Progenitor cell of endocrine pancreas (in vitro differentiated cells): ENCODE data around the gene ROR2. TPM values are rescaled to one million over a fixed set of nuclear protein-coding genes. Genes with fewer than 3 reads are reported as not detected.

Experiments used
- DNase-seq: peaks from one replicate; pipeline ENCODE4 v3.0.0; 2021; ENCODE audit warnings: low spot score; ENCODE audit not compliant: unreplicated experiment
- H3K27ac Mint-ChIP-seq: 2 replicates; pipeline ENCODE4 v1.8.0; 2021; ENCODE audit warnings: mild to moderate bottlenecking, moderate library complexity, mixed read lengths
- H3K27me3 Mint-ChIP-seq: 2 replicates; pipeline ENCODE4 v1.8.0; 2021; ENCODE audit warnings: mixed read lengths
- H3K36me3 Mint-ChIP-seq: 2 replicates; pipeline ENCODE4 v1.8.0; 2022; ENCODE audit warnings: mixed read lengths; ENCODE audit not compliant: insufficient read depth
- H3K4me1 Mint-ChIP-seq: 2 replicates; pipeline ENCODE4 v1.8.0; 2021; ENCODE audit warnings: low read depth, mixed read lengths
- H3K4me3 Mint-ChIP-seq: 2 replicates; pipeline ENCODE4 v1.8.0; 2021; ENCODE audit warnings: low read depth, mild to moderate bottlenecking, moderate library complexity, mixed read lengths
- H3K9me3 Mint-ChIP-seq: 2 replicates; pipeline ENCODE4 v1.8.0; 2021; ENCODE audit warnings: low read depth, mixed read lengths
- CTCF ChIP-seq: fragments of 200-600 bp; sonication (generic); IDR thresholded peaks from one replicate; pipeline ENCODE4 v1.5.0; 2021; ENCODE audit warnings: antibody characterized with exemption, mild to moderate bottlenecking; ENCODE audit not compliant: unreplicated experiment
- total RNA-seq: library from RNA; stranded (reverse); gene quantifications from 2 replicates; pipeline ENCODE4 v1.2.1, GENCODE V29; 2021

ROR2 gene
- total RNA-seq, 1 donor from 2014 or later = 23.6 TPM

- Mint-ChIP-seq H3K4me1 (peaks cover 13% of the 10 kb centered on the region), H3K27me3 (peaks cover 36% of the 10 kb centered on the region), H3K27ac (peak overlapping the region; percentile 53), H3K36me3 (no peaks in the 10 kb centered on the region), H3K4me3 (no peak overlapping the region), H3K9me3 (peaks cover 3% of the 10 kb centered on the region)
- no peak for TF ChIP-seq CTCF
- DNase-seq = no peak
These were observed 295.5 kb downstream of the ROR2 start for GRCh38 chr9:91654527-91654926.

GRCh38 chr9:91647371-91647770 is 302.7 kb downstream of the ROR2 start:
- H3K27me3 Mint-ChIP-seq = peaks cover 23% of the 10 kb centered on the region
- no peaks in the 10 kb centered on the region for H3K36me3 Mint-ChIP-seq
- no peak overlapping the region for H3K27ac Mint-ChIP-seq
- no peaks in the 10 kb centered on the region for H3K4me1 Mint-ChIP-seq
- H3K9me3 Mint-ChIP-seq = no peaks in the 10 kb centered on the region
- DNase-seq = no peak
- no peak overlapping the region for H3K4me3 Mint-ChIP-seq
- no peak for TF ChIP-seq CTCF

- TF ChIP-seq CTCF = no peak
- no peak for DNase-seq
- peaks cover 22% of the 10 kb centered on the region for H3K27me3 Mint-ChIP-seq
- no peak overlapping the region for H3K4me3 Mint-ChIP-seq
- no peaks in the 10 kb centered on the region for H3K4me1 Mint-ChIP-seq
- no peaks in the 10 kb centered on the region for H3K9me3 Mint-ChIP-seq
- no peak overlapping the region for H3K27ac Mint-ChIP-seq
- no peaks in the 10 kb centered on the region for H3K36me3 Mint-ChIP-seq
These were observed 303.3 kb downstream of the ROR2 start for GRCh38 chr9:91646702-91647101.

- Mint-ChIP-seq H3K4me1 (no peaks in the 10 kb centered on the region), H3K9me3 (peaks cover 4% of the 10 kb centered on the region), H3K4me3 (no peak overlapping the region), H3K27me3 (peaks cover 16% of the 10 kb centered on the region), H3K27ac (no peak overlapping the region), H3K36me3 (no peaks in the 10 kb centered on the region)
- no peak for DNase-seq
- TF ChIP-seq CTCF = no peak
These were observed 305.6 kb downstream of the ROR2 start for GRCh38 chr9:91644433-91644832.

- Mint-ChIP-seq H3K36me3 (no peaks in the 10 kb centered on the region), H3K27me3 (peaks cover 16% of the 10 kb centered on the region), H3K4me1 (no peaks in the 10 kb centered on the region), H3K27ac (peak overlapping the region; percentile 84), H3K9me3 (peaks cover 4% of the 10 kb centered on the region), H3K4me3 (no peak overlapping the region)
- no peak for TF ChIP-seq CTCF
- DNase-seq = no peak
These were observed 306.4 kb downstream of the ROR2 start for GRCh38 chr9:91643481-91644077.
